B cell (primary cell): ENCODE results near the gene DNASE1L3. TPM values are rescaled to one million over a fixed set of nuclear protein-coding genes. Genes with fewer than 3 reads are reported as not detected.

Experiments used
- ATAC-seq: fragments of 200-7000 bp; cut with Tn5 transposase; one replicate; pipeline ENCODE4 v1.10.0; 2021; ENCODE audit warnings: low read depth, mild to moderate bottlenecking, moderate number of reproducible peaks, moderate library complexity
- CTCF ChIA-PET: fragments of 350-600 bp; sonication (Branson Sonifier 250); formaldehyde crosslinking; loops from one replicate; lab custom pipeline; 2021; ENCODE audit warnings: antibody characterized with exemption, inconsistent platforms; lab: Charles Lee
- POLR2A ChIA-PET: fragments of 350-600 bp; sonication (Branson Sonifier 250); formaldehyde crosslinking; loops from one replicate; lab custom pipeline; 2021; ENCODE audit warnings: antibody characterized with exemption; lab: Charles Lee
- DNase-seq: peaks from one replicate; pipeline ENCODE4 v3.0.0; 2013
- H2AFZ ChIP-seq: 2 replicates; pipeline ENCODE4 v1.6.1; 2012; ENCODE audit warnings: mild to moderate bottlenecking, low read depth, low read length; ENCODE audit not compliant: insufficient read depth, poor library complexity, severe bottlenecking
- H3K27ac ChIP-seq, 2 donors: 1 replicate in 1 of 2; 2 replicates in 1 of 2; pipeline ENCODE4 v1.5.1; 2012 to 2013; ENCODE audit warnings: low read length in 2 of 2, mild to moderate bottlenecking in 2 of 2, moderate library complexity in 1 of 2
- H3K27me3 ChIP-seq, 4 experiments: fragments of 200-600 bp in 1 of 4; sonication (generic) in 1 of 4; replicated peaks in 1 of 4; 1 replicate in 2 of 4; 2 replicates in 2 of 4; pipeline versions ENCODE4 v1.6.1 to v1.7.0; 2013 to 2016; ENCODE audit warnings: low read length in 3 of 4, mild to moderate bottlenecking in 2 of 4, mixed read lengths in 1 of 4, moderate library complexity in 1 of 4; ENCODE audit not compliant: insufficient read depth in 4 of 4, control insufficient read depth in 3 of 4; ENCODE audit errors: control extremely low read depth in 1 of 4
- H3K36me3 ChIP-seq, 2 experiments: replicated peaks in 1 of 2; 1 replicate in 1 of 2; 2 replicates in 1 of 2; pipeline versions ENCODE4 v1.6.1 to v1.7.1; 2013; ENCODE audit warnings: low read length in 1 of 2; ENCODE audit not compliant: insufficient read depth in 2 of 2, control insufficient read depth in 1 of 2; ENCODE audit errors: control extremely low read depth in 1 of 2, extremely low read depth in 1 of 2
- H3K4me1 ChIP-seq, 2 donors: fragments of 200-600 bp in 1 of 2; sonication (generic) in 1 of 2; 1 replicate in 1 of 2; 2 replicates in 1 of 2; pipeline versions ENCODE4 v1.5.1 to v1.6.1; 2013 to 2017; ENCODE audit warnings: low read length in 2 of 2; ENCODE audit not compliant: control insufficient read depth in 2 of 2, insufficient read depth in 2 of 2
- H3K4me2 ChIP-seq: replicated peaks from 2 replicates; pipeline ENCODE3; 2012; ENCODE audit warnings: mild to moderate bottlenecking, low read depth, low read length; ENCODE audit not compliant: poor library complexity, severe bottlenecking
- H3K4me3 ChIP-seq, 5 experiments: fragments of 200-600 bp in 1 of 5; sonication (generic) in 1 of 5; 1 replicate in 3 of 5; 2 replicates in 2 of 5; pipeline versions ENCODE4 v1.5.1 to v1.7.0; 2011 to 2016; ENCODE audit warnings: low read length in 4 of 5, mild to moderate bottlenecking in 4 of 5, low read depth in 2 of 5, control low read depth in 1 of 5, moderate library complexity in 1 of 5; ENCODE audit not compliant: insufficient read depth in 1 of 5; ENCODE audit errors: control extremely low read depth in 1 of 5, extremely low read depth in 1 of 5
- H3K79me2 ChIP-seq: fragments of 200-600 bp; sonication (generic); one replicate; pipeline ENCODE4 v1.6.0; 2016; ENCODE audit warnings: low read length; ENCODE audit not compliant: control insufficient read depth, insufficient read depth
- H3K9ac ChIP-seq: fragments of 200-600 bp; sonication (generic); 2 replicates; pipeline ENCODE4 v1.6.1; 2017; ENCODE audit warnings: mild to moderate bottlenecking, low read length, moderate library complexity
- H3K9me3 ChIP-seq, 3 donors: one replicate each; pipeline versions ENCODE4 v1.6.1 to v1.7.1; 2013; ENCODE audit warnings: low read length in 2 of 3; ENCODE audit not compliant: control insufficient read depth in 2 of 3, insufficient read depth in 1 of 3; ENCODE audit errors: control extremely low read depth in 1 of 3
- H4K20me1 ChIP-seq: 2 replicates; pipeline ENCODE4 v1.6.0; 2012; ENCODE audit warnings: mild to moderate bottlenecking, low read length; ENCODE audit not compliant: insufficient read depth, control insufficient read depth, poor library complexity, severe bottlenecking
- H3K27ac Mint-ChIP-seq: one replicate; pipeline ENCODE4 v1.8.0; 2021; ENCODE audit warnings: mixed read lengths
- H3K27me3 Mint-ChIP-seq: one replicate; pipeline ENCODE4 v1.8.0; 2021; ENCODE audit warnings: mixed read lengths
- H3K4me1 Mint-ChIP-seq: one replicate; pipeline ENCODE4 v1.8.0; 2021; ENCODE audit warnings: mixed read lengths
- H3K4me3 Mint-ChIP-seq: one replicate; pipeline ENCODE4 v1.8.0; 2021; ENCODE audit warnings: mixed read lengths
- H3K9me3 Mint-ChIP-seq: one replicate; pipeline ENCODE4 v1.8.0; 2022; ENCODE audit warnings: mixed read lengths; ENCODE audit not compliant: insufficient read depth
- EZH2 ChIP-seq: IDR thresholded peaks from 2 replicates; pipeline ENCODE4 v1.6.1; 2012; ENCODE audit warnings: borderline replicate concordance, low read depth, mild to moderate bottlenecking, moderate library complexity, low read length; ENCODE audit not compliant: insufficient read depth, poor library complexity, severe bottlenecking
- WGBS: methylation state at CpG from one replicate; pipeline ENCODE4 v1.1.5; 2013; ENCODE audit warnings: missing lambda C conversion rate; ENCODE audit not compliant: insufficient coverage; 5-methylcytosine and 5-hydroxymethylcytosine counted together
- intact Hi-C: fragments of 100-400 bp; cut with micrococcal nuclease; formaldehyde crosslinking; loops from one replicate; pipeline ENCODE4 v1.10.0; 2022
- polyA plus RNA-seq: library from polyadenylated mRNA; depleted of rRNA; stranded (reverse); fragments of >200 nt; gene quantifications from 2 replicates; pipeline ENCODE4 v1.2.3, GENCODE V29; 2012
- total RNA-seq, 2 donors: library from RNA; stranded (reverse); fragments of 120-200 nt in 1 of 2; gene quantifications; 1 replicate in 1 of 2; 2 replicates in 1 of 2; pipeline versions ENCODE4 v1.2.3 to v1.2.4, GENCODE V29; 2013 to 2022
- TF ChIP-seq, protein P1 (sequence below): fragments of 200-600 bp; IDR thresholded peaks from one replicate; pipeline ENCODE4 v1.8.0; 2022; ENCODE audit warnings: antibody characterized with exemption, mild to moderate bottlenecking

DNASE1L3 gene
- total and polyA plus RNA-seq, 2 donors (not counting 1 experiment from before 2014, with no cell fraction given) = 0.39 to 2.6 TPM

DNA sequence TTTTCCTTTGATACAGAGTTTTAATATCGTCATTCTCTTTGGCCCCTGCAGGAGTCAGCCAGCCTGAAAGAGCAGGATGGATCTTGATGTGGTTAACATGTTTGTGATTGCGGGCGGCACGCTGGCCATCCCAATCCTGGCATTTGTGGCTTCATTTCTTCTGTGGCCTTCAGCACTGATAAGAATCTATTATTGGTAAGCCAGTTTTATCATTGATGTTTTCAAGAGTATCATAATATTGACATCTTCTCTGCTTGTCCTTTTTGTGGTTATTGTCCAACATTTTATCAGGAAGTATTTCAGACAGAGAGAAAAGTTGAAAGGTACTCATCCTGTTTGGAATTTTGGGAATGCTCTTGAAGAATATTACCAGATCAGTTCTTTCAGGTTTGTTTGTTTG is 45.7 kb upstream of the DNASE1L3 start:
- intact Hi-C loops = no loop called here
- 83% methylated on average over 2 of the region's 4 CpGs for WGBS
- no peaks in the 10 kb centered on the region for H3K9me3 Mint-ChIP-seq
- no peak overlapping the region for H2AFZ ChIP-seq
- ATAC-seq (no peak), DNase-seq (no peak)
- H3K27ac Mint-ChIP-seq = no peak overlapping the region
- H3K79me2 ChIP-seq = peaks cover 21% of the 10 kb centered on the region
- H3K27me3 Mint-ChIP-seq = no peaks in the 10 kb centered on the region
- ChIA-PET CTCF (no interaction called here), POLR2A (no interaction called here)
- H3K4me1 Mint-ChIP-seq = peaks cover 3% of the 10 kb centered on the region
- H3K27ac ChIP-seq = no peak overlapping the region
- H3K36me3 ChIP-seq = peaks cover 1 to 40% of the 10 kb centered on the region in 2 experiments
- no peak overlapping the region for H3K4me3 Mint-ChIP-seq
- no peaks in the 10 kb centered on the region for H3K9me3 ChIP-seq
- H3K4me1 ChIP-seq = no peaks in the 10 kb centered on the region
- H3K27me3 ChIP-seq = no peaks in the 10 kb centered on the region
- H3K4me3 ChIP-seq = no peak overlapping the region
- TF ChIP-seq, protein P1, sequence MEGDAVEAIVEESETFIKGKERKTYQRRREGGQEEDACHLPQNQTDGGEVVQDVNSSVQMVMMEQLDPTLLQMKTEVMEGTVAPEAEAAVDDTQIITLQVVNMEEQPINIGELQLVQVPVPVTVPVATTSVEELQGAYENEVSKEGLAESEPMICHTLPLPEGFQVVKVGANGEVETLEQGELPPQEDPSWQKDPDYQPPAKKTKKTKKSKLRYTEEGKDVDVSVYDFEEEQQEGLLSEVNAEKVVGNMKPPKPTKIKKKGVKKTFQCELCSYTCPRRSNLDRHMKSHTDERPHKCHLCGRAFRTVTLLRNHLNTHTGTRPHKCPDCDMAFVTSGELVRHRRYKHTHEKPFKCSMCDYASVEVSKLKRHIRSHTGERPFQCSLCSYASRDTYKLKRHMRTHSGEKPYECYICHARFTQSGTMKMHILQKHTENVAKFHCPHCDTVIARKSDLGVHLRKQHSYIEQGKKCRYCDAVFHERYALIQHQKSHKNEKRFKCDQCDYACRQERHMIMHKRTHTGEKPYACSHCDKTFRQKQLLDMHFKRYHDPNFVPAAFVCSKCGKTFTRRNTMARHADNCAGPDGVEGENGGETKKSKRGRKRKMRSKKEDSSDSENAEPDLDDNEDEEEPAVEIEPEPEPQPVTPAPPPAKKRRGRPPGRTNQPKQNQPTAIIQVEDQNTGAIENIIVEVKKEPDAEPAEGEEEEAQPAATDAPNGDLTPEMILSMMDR = no peak
- no peak for TF ChIP-seq EZH2
- H3K9ac ChIP-seq = no peak overlapping the region
- H3K4me2 ChIP-seq = no peak overlapping the region
- H4K20me1 ChIP-seq = no peaks in the 10 kb centered on the region

DNA sequence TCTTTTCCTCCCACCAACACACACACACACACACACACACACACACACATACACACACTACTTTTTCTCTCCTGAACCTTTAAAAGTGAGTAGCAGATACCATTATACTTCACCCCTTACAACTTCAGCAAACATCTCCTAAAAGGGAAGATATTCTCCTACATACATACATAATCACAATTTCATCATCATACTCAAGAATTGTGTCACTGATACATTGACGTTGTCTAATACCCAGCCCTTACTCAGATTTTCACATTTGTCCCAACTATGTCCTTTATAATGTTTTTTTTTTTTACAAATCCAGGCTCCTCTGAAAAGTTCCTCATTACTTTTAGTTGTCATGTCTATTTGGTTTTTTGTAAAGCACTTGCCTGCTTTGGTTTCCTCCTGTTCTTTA is 45.3 kb upstream of the DNASE1L3 start:
- Mint-ChIP-seq H3K9me3 (no peaks in the 10 kb centered on the region), H3K27ac (no peak overlapping the region), H3K27me3 (no peaks in the 10 kb centered on the region), H3K4me1 (peaks cover 3% of the 10 kb centered on the region), H3K4me3 (no peak overlapping the region)
- TF ChIP-seq, protein P1 = no peak
- TF ChIP-seq EZH2 = no peak
- Histone ChIP-seq H3K27ac (no peak overlapping the region), H3K79me2 (peaks cover 24% of the 10 kb centered on the region), H3K9me3 (no peaks in the 10 kb centered on the region), H3K4me1 (no peaks in the 10 kb centered on the region), H3K4me3 (no peak overlapping the region), H4K20me1 (no peaks in the 10 kb centered on the region), H2AFZ (no peak overlapping the region), H3K4me2 (no peak overlapping the region), H3K9ac (no peak overlapping the region), H3K36me3 (peaks cover 1 to 40% of the 10 kb centered on the region in 2 experiments), H3K27me3 (no peaks in the 10 kb centered on the region)
- DNase-seq (no peak), ATAC-seq (no peak)
- ChIA-PET CTCF (interaction anchor here (0.7 kb wide), 1 partner anchor 14 kb away, joined by 3 read pairs; no protein-coding TSS in a partner anchor), POLR2A (no interaction called here)
- intact Hi-C loops = no loop called here
- WGBS = no CpG with 5 or more reads among the region's 1 CpG
